ENCODE results near the gene TUB.
A peak's percentile ranks its signal among the peaks of the same experiment; 100 is the strongest.

The TUB gene

GRCh38 chr11:8058216-8058615 is 22.8 kb upstream of the TUB start:
- Histone ChIP-seq H3K9ac (no peak overlapping the region), H3K4me3 (no peak overlapping the region), H3K27me3 (no peaks in the 10 kb centered on the region), H3K27ac (no peak overlapping the region), H3K4me2 (no peak overlapping the region), H4K20me1 (no peaks in the 10 kb centered on the region), H3K9me3 (replicated peaks in 1 of 11) (no peaks in the 10 kb centered on the region), H3K36me3 (no peaks in the 10 kb centered on the region), H3K4me1 (peaks cover 0 to 18% (median 13%) of the 10 kb centered on the region in 10 experiments; a peak in 15 of 20 replicates)
- no peak for TF ChIP-seq Cebpa-rat (IDR thresholded peaks at IDR 0.05)

DNA sequence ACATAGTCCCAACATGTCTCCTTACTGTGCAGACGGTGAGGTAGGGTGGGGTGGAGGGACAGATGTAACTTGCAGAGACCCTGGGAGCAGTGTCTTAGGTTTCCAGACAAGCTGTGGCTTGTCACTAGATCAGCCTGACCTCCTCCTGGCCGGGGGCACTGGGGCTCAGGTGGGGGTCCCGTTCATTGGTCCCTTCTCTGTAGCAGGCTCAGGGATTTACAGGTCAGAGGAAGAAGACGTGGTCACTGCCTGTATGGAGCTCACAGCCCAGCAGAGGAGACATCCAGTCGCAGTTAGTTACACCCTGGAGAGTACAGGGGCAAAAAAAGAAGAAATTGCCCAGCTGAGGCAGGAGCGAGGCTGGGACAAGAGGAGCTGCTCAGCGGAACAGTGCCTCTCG is 22.0 kb upstream of the TUB start:
- H3K9ac ChIP-seq, result no peak overlapping the region
- H3K27ac ChIP-seq, result no peak overlapping the region
- H4K20me1 ChIP-seq, result no peaks in the 10 kb centered on the region
- H3K4me3 ChIP-seq, result no peak overlapping the region
- H3K4me1 ChIP-seq, result peaks cover 0 to 18% (median 13%) of the 10 kb centered on the region in 10 experiments; a peak in 15 of 20 replicates
- no peaks in the 10 kb centered on the region for H3K9me3 ChIP-seq (replicated peaks in 1 of 11)
- no peaks in the 10 kb centered on the region for H3K36me3 ChIP-seq
- H3K27me3 ChIP-seq, result no peaks in the 10 kb centered on the region
- H3K4me2 ChIP-seq, result no peak overlapping the region
- no peak for TF ChIP-seq Cebpa-rat (IDR thresholded peaks at IDR 0.05)

DNA sequence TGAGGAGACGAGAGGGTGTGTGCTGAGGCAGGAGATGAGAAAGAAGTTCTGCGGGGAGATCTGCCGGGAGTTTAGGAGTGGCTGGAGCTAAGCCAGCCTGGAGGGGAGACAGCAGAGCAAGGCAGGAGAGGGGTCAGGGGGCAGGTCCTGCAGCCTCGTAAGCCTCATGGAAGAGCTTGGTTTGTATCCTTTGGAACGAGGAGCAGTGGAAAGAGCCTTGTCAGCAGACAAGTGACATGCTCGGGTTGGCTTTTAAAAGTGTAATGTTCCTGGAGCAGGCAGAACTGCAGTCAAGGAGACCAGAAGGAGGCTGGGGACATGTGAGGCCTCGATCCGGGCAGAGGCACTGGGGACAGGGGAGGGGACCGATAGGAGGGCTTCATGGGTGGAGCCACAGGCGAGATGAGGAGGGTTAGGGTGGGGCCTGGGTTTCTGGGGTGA is 21.4 kb upstream of the TUB start:
- H3K9ac ChIP-seq, result no peak overlapping the region
- no peak for TF ChIP-seq Cebpa-rat (IDR thresholded peaks at IDR 0.05)
- H3K4me3 ChIP-seq, result no peak overlapping the region
- H4K20me1 ChIP-seq, result no peaks in the 10 kb centered on the region
- H3K4me1 ChIP-seq, result peaks cover 0 to 18% (median 13%) of the 10 kb centered on the region in 10 experiments; a peak in 15 of 20 replicates
- no peaks in the 10 kb centered on the region for H3K9me3 ChIP-seq (replicated peaks in 1 of 11)
- H3K36me3 ChIP-seq, result no peaks in the 10 kb centered on the region
- no peaks in the 10 kb centered on the region for H3K27me3 ChIP-seq
- H3K27ac ChIP-seq, result no peak overlapping the region
- no peak overlapping the region for H3K4me2 ChIP-seq

GRCh38 chr11:8060146-8060719 is 20.8 kb upstream of the TUB start:
- H3K9ac ChIP-seq, result no peak overlapping the region

GRCh38 chr11:8060801-8061554 is 20.0 kb upstream of the TUB start:
- no peak for TF ChIP-seq Cebpa-rat (IDR thresholded peaks at IDR 0.05)
- H3K4me3 ChIP-seq, result no peak overlapping the region

More at GRCh38 chr11:8060146-8060719, 20.8 kb upstream of the TUB start:
- no peaks in the 10 kb centered on the region for H3K27me3 ChIP-seq
- no peak overlapping the region for H3K4me2 ChIP-seq
- peaks cover 0 to 18% (median 13%) of the 10 kb centered on the region in 10 experiments; a peak in 15 of 20 replicates for H3K4me1 ChIP-seq
- no peak overlapping the region for H3K27ac ChIP-seq
- H3K36me3 ChIP-seq, result no peaks in the 10 kb centered on the region
- no peak overlapping the region for H3K4me3 ChIP-seq
- no peaks in the 10 kb centered on the region for H3K9me3 ChIP-seq (replicated peaks in 1 of 11)
- no peak for TF ChIP-seq Cebpa-rat (IDR thresholded peaks at IDR 0.05)
- no peaks in the 10 kb centered on the region for H4K20me1 ChIP-seq

GRCh38 chr11:8061555-8062428 is 19.2 kb upstream of the TUB start:
- Histone ChIP-seq H3K4me1 (peaks cover 0 to 18% (median 13%) of the 10 kb centered on the region in 10 experiments; a peak in 15 of 20 replicates), H3K9me3 (replicated peaks in 1 of 11) (no peaks in the 10 kb centered on the region), H3K9ac (no peak overlapping the region), H3K27me3 (no peaks in the 10 kb centered on the region), H4K20me1 (no peaks in the 10 kb centered on the region), H3K4me3 (no peak overlapping the region), H3K4me2 (peak overlapping the region in 8 of 11 experiments; percentile 1 to 44 (median 34); a peak in 11 of 22 replicates), H3K36me3 (no peaks in the 10 kb centered on the region), H3K27ac (no peak overlapping the region)
- no peak for TF ChIP-seq Cebpa-rat (IDR thresholded peaks at IDR 0.05)

More at GRCh38 chr11:8060801-8061554, 20.0 kb upstream of the TUB start:
- Histone ChIP-seq H3K9me3 (replicated peaks in 1 of 11) (no peaks in the 10 kb centered on the region), H3K4me2 (no peak overlapping the region; a peak in 1 of 22 replicates), H3K27me3 (no peaks in the 10 kb centered on the region), H4K20me1 (no peaks in the 10 kb centered on the region), H3K27ac (no peak overlapping the region), H3K4me1 (peaks cover 0 to 18% (median 13%) of the 10 kb centered on the region in 10 experiments; a peak in 15 of 20 replicates), H3K36me3 (no peaks in the 10 kb centered on the region), H3K9ac (no peak overlapping the region)

DNA sequence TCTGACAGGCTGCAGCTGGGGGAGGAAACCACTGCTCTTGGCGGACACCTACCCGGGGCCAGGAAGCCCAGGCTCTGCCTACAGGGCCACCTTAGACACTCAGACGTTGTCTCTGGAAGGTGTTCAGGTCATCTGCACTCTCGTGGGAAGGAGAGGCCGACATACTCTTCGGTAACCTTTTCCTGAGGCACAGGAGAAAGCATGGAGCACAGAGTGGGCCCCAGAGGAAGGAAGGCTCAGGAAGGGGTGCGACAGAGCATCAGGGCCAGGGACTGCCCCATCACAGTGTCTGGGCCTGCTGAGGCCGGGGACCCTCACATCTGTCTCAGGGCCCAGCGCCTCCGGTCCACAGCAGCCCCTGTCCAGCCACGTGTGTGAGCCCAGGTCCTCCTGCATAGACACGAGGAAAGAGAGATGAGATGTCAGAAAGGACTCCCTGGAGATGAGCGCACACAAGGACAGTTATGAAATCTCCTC is 18.2 kb upstream of the TUB start:
- Histone ChIP-seq H3K4me1 (peaks cover 0 to 19% (median 13%) of the 10 kb centered on the region in 10 experiments; a peak in 13 of 20 replicates), H3K9ac (no peak overlapping the region), H3K27ac (no peak overlapping the region), H3K9me3 (replicated peaks in 1 of 11) (no peaks in the 10 kb centered on the region), H3K4me3 (no peak overlapping the region), H4K20me1 (no peaks in the 10 kb centered on the region), H3K36me3 (no peaks in the 10 kb centered on the region), H3K27me3 (no peaks in the 10 kb centered on the region), H3K4me2 (peak overlapping the region in 7 of 11 experiments; percentile 1 to 44 (median 34); a peak in 11 of 22 replicates)
- TF ChIP-seq Cebpa-rat (IDR thresholded peaks at IDR 0.05), result no peak

DNA sequence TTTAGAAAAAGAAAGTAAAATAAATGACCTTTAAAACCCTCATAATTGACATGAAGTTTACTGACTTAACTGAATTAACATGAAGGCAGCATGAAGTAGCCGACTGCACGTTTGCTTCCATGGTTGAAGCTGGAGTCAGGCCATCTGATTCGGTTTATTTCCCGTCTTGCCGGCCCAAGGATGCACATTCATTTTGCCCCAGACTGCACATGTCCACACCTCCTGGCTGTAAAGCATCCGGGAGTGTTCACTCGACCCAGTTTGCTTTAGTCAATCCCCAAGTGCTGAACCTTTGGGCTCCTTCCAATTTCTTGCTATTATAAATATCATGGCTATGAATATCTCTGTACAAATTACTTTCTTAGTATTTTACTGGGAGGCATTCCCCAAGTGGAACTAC is 17.7 kb upstream of the TUB start:
- Histone ChIP-seq H3K9ac (no peak overlapping the region), H4K20me1 (no peaks in the 10 kb centered on the region), H3K27me3 (no peaks in the 10 kb centered on the region), H3K36me3 (no peaks in the 10 kb centered on the region), H3K4me1 (peaks cover 3 to 24% (median 18%) of the 10 kb centered on the region in 10 experiments; a peak in 18 of 20 replicates), H3K27ac (no peak overlapping the region), H3K4me2 (0 out of 22 replicates have a peak overlapping the region, but pooled peaks of 1 of the 11 experiments have one; percentile 33), H3K4me3 (no peak overlapping the region), H3K9me3 (replicated peaks in 1 of 11) (no peaks in the 10 kb centered on the region)
- TF ChIP-seq Cebpa-rat (IDR thresholded peaks at IDR 0.05), result no peak

- H3K27me3 ChIP-seq, result no peaks in the 10 kb centered on the region
- no peak overlapping the region for H3K4me2 ChIP-seq
- no peak for TF ChIP-seq Cebpa-rat (IDR thresholded peaks at IDR 0.05)
- H4K20me1 ChIP-seq, result no peaks in the 10 kb centered on the region
- H3K4me3 ChIP-seq, result no peak overlapping the region
- no peak overlapping the region for H3K9ac ChIP-seq
- H3K36me3 ChIP-seq, result no peaks in the 10 kb centered on the region
- no peak overlapping the region for H3K27ac ChIP-seq
- no peaks in the 10 kb centered on the region for H3K9me3 ChIP-seq (replicated peaks in 1 of 11)
- peaks cover 11 to 40% (median 33%) of the 10 kb centered on the region in 10 experiments; a peak in 19 of 20 replicates for H3K4me1 ChIP-seq
Observed at GRCh38 chr11:8065031-8065430, 16.0 kb upstream of the TUB start.

Data from BLaER1 treated with 17β-estradiol and CSF1 and Interleukin-3, amounts not matched to agents 10 nM and 100 nM (cell line).